K562 (cell line): Measurements from ENCODE around the gene CCSER1. TPM values are rescaled to one million over a fixed set of nuclear protein-coding genes. Genes with fewer than 3 reads are reported as not detected.

Experiments used
- ATAC-seq: fragments of 200-7000 bp; cut with Tn5 transposase; 3 replicates; pipeline ENCODE4 v1.9.1; 2020; ENCODE audit warnings: moderate library complexity
- BruUV-seq: library from RNA; stranded (reverse); fragments of 400-500 nt; replicated peaks from 2 replicates; lab custom pipeline; 2021; lab: Mats Ljungman, UMichigan
- CTCF ChIA-PET: fragments of 300-600 bp; formaldehyde crosslinking; extraction: SDS; loops from one replicate; lab custom pipeline; 2021; ENCODE audit warnings: low intra/inter-chr PET ratio; lab: Yijun Ruan, JAX
- POLR2A ChIA-PET: fragments of 300-600, 350-650 bp; sonication (Branson Sonifier 250); formaldehyde crosslinking; extraction: SDS; loops from one replicate; lab custom pipeline; 2021; ENCODE audit warnings: antibody characterized with exemption, inconsistent platforms; lab: Yijun Ruan, JAX
- DNase-seq, 4 experiments: peaks; one replicate each; pipeline versions ENCODE4 v3.0.0 to v3.0.0-alpha.2; 2011 to 2018; ENCODE audit warnings: low spot score in 3 of 4, mixed read lengths in 3 of 4; ENCODE audit errors: extremely low read depth in 1 of 4
- FAIRE-seq: peaks from 2 replicates; lab custom pipeline; 2011; peaks lifted over from hg19 to GRCh38; lab: Jason Lieb, UNC
- H2AFZ ChIP-seq: 2 replicates; pipeline ENCODE4 v1.6.0; 2011; ENCODE audit warnings: low read depth, low read length, control low read depth, inconsistent platforms
- H3K27ac ChIP-seq: fragments of 200-600 bp; 3 replicates; pipeline ENCODE4 v1.8.0; 2011; ENCODE audit warnings: low read depth, mild to moderate bottlenecking, control low read depth, inconsistent platforms, low read length, moderate library complexity, mixed read lengths; ENCODE audit errors: extremely low read depth
- H3K27me3 ChIP-seq, 2 experiments: fragments of 300-600 bp in 1 of 2; 2 replicates in 1 of 2; 3 replicates in 1 of 2; pipeline versions ENCODE4 v1.6.0 to v1.8.0; 2011; ENCODE audit warnings: inconsistent platforms in 2 of 2, low read length in 2 of 2, mild to moderate bottlenecking in 1 of 2, mixed read lengths in 1 of 2, moderate library complexity in 1 of 2; ENCODE audit not compliant: control insufficient read depth in 2 of 2, insufficient read depth in 2 of 2
- H3K36me3 ChIP-seq: fragments of 300-600 bp; 3 replicates; pipeline ENCODE4 v1.8.0; 2011; ENCODE audit warnings: mild to moderate bottlenecking, low read length, inconsistent platforms; ENCODE audit not compliant: control insufficient read depth, insufficient read depth
- H3K4me1 ChIP-seq, 2 experiments: fragments of 200-600 bp in 1 of 2; replicated peaks in 1 of 2; 2 replicates in 1 of 2; 3 replicates in 1 of 2; pipeline versions ENCODE4 v1.5.1 to v1.8.0; 2011; ENCODE audit warnings: inconsistent platforms in 2 of 2, low read length in 2 of 2, mild to moderate bottlenecking in 1 of 2, mixed read lengths in 1 of 2, moderate library complexity in 1 of 2; ENCODE audit not compliant: control insufficient read depth in 2 of 2, insufficient read depth in 2 of 2
- H3K4me2 ChIP-seq: 2 replicates; pipeline ENCODE4 v1.6.1; 2011; ENCODE audit warnings: low read length, control low read depth, inconsistent platforms, mixed read lengths; ENCODE audit not compliant: insufficient read depth
- H3K4me3 ChIP-seq: fragments of 200-600 bp; sonication (generic), shearing (Covaris generic); 2 replicates; pipeline ENCODE4 v1.5.1; 2016; ENCODE audit warnings: control low read depth, inconsistent platforms
- H3K79me2 ChIP-seq: fragments of 200-600 bp; 3 replicates; pipeline ENCODE4 v1.8.0; 2011; ENCODE audit warnings: low read length, inconsistent platforms; ENCODE audit not compliant: control insufficient read depth, insufficient read depth
- H3K9ac ChIP-seq, 2 experiments: 2 replicates each; pipeline versions ENCODE4 v1.6.0 to v1.6.1; 2011; ENCODE audit warnings: low read depth in 2 of 2, low read length in 2 of 2, control low read depth in 1 of 2, inconsistent platforms in 1 of 2, mild to moderate bottlenecking in 1 of 2, mixed read lengths in 1 of 2; ENCODE audit not compliant: insufficient read depth in 1 of 2
- H3K9me1 ChIP-seq: one replicate; pipeline ENCODE4 v1.6.0; 2011; ENCODE audit warnings: inconsistent platforms, mild to moderate bottlenecking, low read length, moderate library complexity; ENCODE audit not compliant: control insufficient read depth, insufficient read depth
- H3K9me3 ChIP-seq: replicated peaks from 2 replicates; pipeline ENCODE4 v1.5.1; 2011; ENCODE audit warnings: low read depth, low read length, inconsistent platforms; ENCODE audit not compliant: control insufficient read depth, insufficient read depth
- H4K20me1 ChIP-seq: replicated peaks from 2 replicates; pipeline ENCODE4 v1.6.1; 2011; ENCODE audit warnings: low read length, inconsistent platforms, mixed read lengths; ENCODE audit not compliant: control insufficient read depth, insufficient read depth
- CREB1 ChIP-seq, 2 experiments: sonication (generic) in 1 of 2; formaldehyde crosslinking in 1 of 2; IDR thresholded peaks; 2 replicates each; pipeline versions ENCODE4 v1.6.1 to v1.8.0; 2012 to 2022; ENCODE audit warnings: inconsistent platforms in 1 of 2, mild to moderate bottlenecking in 1 of 2, missing genetic modification reagents in 1 of 2, moderate library complexity in 1 of 2
- DIDO1 ChIP-seq: fragments of 450-650 bp; IDR thresholded peaks from 2 replicates; pipeline ENCODE4 v1.6.1; 2016; ENCODE audit warnings: low read depth, missing biosample characterization, missing genetic modification characterization
- DPF2 ChIP-seq: fragments of 450-650 bp; IDR thresholded peaks from 2 replicates; pipeline ENCODE4 v1.6.1; 2016
- EHMT2 ChIP-seq: fragments of 450-650 bp; IDR thresholded peaks from 2 replicates; pipeline ENCODE4 v1.6.1; 2018; ENCODE audit warnings: antibody characterized with exemption
- FOXA1 ChIP-seq: fragments of 450-650 bp; IDR thresholded peaks from 2 replicates; pipeline ENCODE4 v1.6.1; 2016; ENCODE audit warnings: mild to moderate bottlenecking, borderline replicate concordance
- MAFF ChIP-seq: IDR thresholded peaks from 2 replicates; pipeline ENCODE4 v1.6.1; 2012; ENCODE audit warnings: low read length, improper control_type of control experiment
- XRCC3 ChIP-seq: fragments of 450-650 bp; IDR thresholded peaks from 2 replicates; pipeline ENCODE4 v1.6.1; 2017; ENCODE audit warnings: mild to moderate bottlenecking, moderate library complexity
- ZNF197 ChIP-seq: fragments of 200-800 bp; sonication (Bioruptor generic); IDR thresholded peaks from 2 replicates; pipeline ENCODE4 v1.6.1; 2016; ENCODE audit warnings: low read depth, missing genetic modification characterization, missing compliant biosample characterization
- ZNF766 ChIP-seq: fragments of 200-800 bp; sonication (Bioruptor generic); conservative IDR thresholded peaks from 2 replicates; pipeline ENCODE4 v1.6.1; 2016; ENCODE audit warnings: missing genetic modification characterization, missing compliant biosample characterization
- WGBS: fragments of 100-300 bp; shearing (Covaris generic); methylation state at CpG from one replicate; pipeline ENCODE4 v1.1.6; 2016; ENCODE audit warnings: low coverage, mixed read lengths; ENCODE audit not compliant: insufficient coverage; ENCODE audit errors: missing lambda C conversion rate; 5-methylcytosine and 5-hydroxymethylcytosine counted together
- in situ Hi-C: fragments of 300-500 bp; cut with MboI; formaldehyde crosslinking; loops from 4 replicates; pipeline ENCODE4 v1.15.0; 2018; ENCODE audit warnings: inconsistent platforms, mixed read lengths
- intact Hi-C: fragments of 100-400 bp; cut with micrococcal nuclease; formaldehyde crosslinking; loops from 2 replicates; pipeline ENCODE4 v1.14.2; 2022
- polyA plus RNA-seq, 8 experiments: library from polyadenylated mRNA; depleted of rRNA in 4 of 8; stranded (reverse) in 5 of 8; unstranded in 3 of 8; fragments of >200 nt; fragmentation: Nextera tagmentation in 2 of 8; fragmentation: Illumina TruSeq in 1 of 8; extraction: Ambion mirVana in 2 of 8; extraction: Trizol in 1 of 8; gene quantifications; 2 replicates each; pipeline versions ENCODE4 v1.2.1 to v1.2.3, GENCODE V29; 2011 to 2014; ENCODE audit warnings: inconsistent platforms in 1 of 8, missing spikeins in 1 of 8
- total RNA-seq, 7 experiments: library from RNA; depleted of rRNA in 6 of 7; stranded (reverse); fragments of >200 nt in 6 of 7; fragmentation: Illumina TruSeq in 2 of 7; extraction: Trizol in 2 of 7; gene quantifications; 2 replicates each; pipeline versions ENCODE4 v1.2.1 to v1.2.3, GENCODE V29; 2011 to 2021; ENCODE audit warnings: low replicate concordance in 1 of 7
- TF ChIP-seq, protein P1 (sequence below): sonication (generic); formaldehyde crosslinking; IDR thresholded peaks from 2 replicates; pipeline ENCODE4 v1.8.1; 2023; ENCODE audit warnings: mild to moderate bottlenecking, missing genetic modification reagents
- TF ChIP-seq, protein P2 (sequence below): fragments of 250-450 bp; sonication (Bioruptor Pico); IDR thresholded peaks from 2 replicates; pipeline ENCODE4 v1.5.1; 2021; ENCODE audit warnings: mild to moderate bottlenecking
- TF ChIP-seq, protein P3 (sequence below): sonication (generic); formaldehyde crosslinking; IDR thresholded peaks from 2 replicates; pipeline ENCODE4 v1.8.0; 2022; ENCODE audit warnings: mild to moderate bottlenecking, missing genetic modification reagents
- TF ChIP-seq, protein P4 (sequence below): fragments of 450-650 bp; IDR thresholded peaks from 2 replicates; pipeline ENCODE4 v1.6.1; 2016

CCSER1 gene
- total and polyA plus RNA-seq, 9 of the 15 experiments (the other 6 are each of a cell fraction or from before 2014, with no cell fraction given), result not detected

DNA sequence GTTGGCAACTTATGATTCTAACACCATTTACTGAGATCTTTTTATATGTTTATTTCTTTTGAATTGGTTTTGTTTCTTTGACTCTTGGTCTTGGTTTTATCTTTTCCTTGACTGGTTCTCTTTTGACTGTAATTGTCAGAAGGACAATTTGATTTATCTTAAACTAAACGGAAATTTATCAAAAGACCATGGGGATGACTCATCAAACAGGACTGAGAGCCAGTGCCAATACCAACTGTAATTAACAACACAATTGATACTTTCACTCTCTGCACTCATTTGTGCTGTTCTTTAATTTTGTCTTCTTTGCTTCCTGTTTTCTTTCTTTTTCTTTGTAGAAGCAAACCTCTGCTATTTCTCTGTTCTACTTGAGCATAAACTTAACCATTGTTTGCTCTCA lies 776.8 kb downstream of the CCSER1 start (continued):
- TF ChIP-seq, protein P1, sequence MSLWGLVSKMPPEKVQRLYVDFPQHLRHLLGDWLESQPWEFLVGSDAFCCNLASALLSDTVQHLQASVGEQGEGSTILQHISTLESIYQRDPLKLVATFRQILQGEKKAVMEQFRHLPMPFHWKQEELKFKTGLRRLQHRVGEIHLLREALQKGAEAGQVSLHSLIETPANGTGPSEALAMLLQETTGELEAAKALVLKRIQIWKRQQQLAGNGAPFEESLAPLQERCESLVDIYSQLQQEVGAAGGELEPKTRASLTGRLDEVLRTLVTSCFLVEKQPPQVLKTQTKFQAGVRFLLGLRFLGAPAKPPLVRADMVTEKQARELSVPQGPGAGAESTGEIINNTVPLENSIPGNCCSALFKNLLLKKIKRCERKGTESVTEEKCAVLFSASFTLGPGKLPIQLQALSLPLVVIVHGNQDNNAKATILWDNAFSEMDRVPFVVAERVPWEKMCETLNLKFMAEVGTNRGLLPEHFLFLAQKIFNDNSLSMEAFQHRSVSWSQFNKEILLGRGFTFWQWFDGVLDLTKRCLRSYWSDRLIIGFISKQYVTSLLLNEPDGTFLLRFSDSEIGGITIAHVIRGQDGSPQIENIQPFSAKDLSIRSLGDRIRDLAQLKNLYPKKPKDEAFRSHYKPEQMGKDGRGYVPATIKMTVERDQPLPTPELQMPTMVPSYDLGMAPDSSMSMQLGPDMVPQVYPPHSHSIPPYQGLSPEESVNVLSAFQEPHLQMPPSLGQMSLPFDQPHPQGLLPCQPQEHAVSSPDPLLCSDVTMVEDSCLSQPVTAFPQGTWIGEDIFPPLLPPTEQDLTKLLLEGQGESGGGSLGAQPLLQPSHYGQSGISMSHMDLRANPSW, result no peak
- TF ChIP-seq DPF2 (no peak), FOXA1 (no peak), ZNF766 (CRISPR knock-in tag) (no peak), DIDO1 (tag) (no peak)
- TF ChIP-seq, protein P2, sequence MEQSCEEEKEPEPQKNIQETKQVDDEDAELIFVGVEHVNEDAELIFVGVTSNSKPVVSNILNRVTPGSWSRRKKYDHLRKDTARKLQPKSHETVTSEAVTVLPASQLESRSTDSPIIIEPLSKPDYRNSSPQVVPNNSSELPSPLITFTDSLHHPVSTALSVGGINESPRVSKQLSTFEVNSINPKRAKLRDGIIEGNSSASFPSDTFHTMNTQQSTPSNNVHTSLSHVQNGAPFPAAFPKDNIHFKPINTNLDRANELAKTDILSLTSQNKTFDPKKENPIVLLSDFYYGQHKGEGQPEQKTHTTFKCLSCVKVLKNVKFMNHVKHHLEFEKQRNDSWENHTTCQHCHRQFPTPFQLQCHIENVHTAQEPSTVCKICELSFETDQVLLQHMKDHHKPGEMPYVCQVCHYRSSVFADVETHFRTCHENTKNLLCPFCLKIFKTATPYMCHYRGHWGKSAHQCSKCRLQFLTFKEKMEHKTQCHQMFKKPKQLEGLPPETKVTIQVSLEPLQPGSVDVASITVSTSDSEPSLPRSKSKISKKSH (CRISPR knock-in tag), result no peak

DNA sequence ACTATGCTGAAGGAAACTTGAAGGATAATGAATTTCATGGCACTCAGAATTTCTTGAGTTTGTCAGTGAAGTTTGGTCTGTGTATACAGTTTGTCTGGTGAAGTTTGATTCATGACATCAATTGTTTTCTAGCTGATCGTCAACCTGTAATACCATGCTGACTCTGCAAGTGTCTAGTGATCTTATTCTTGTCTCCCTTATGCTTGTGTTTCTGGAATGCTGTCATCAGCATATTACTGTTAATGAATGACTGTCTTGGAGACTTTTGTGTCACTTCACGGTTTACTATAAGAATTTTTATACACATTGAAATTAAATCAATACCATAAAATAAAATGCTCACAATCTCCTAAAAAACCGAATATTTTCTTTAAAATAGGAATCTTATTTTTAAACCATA lies 779.0 kb downstream of the CCSER1 start:
- Histone ChIP-seq H3K4me3 (no peak overlapping the region), H3K9me1 (no peaks in the 10 kb centered on the region), H3K36me3 (no peaks in the 10 kb centered on the region), H3K9me3 (no peaks in the 10 kb centered on the region), H4K20me1 (no peaks in the 10 kb centered on the region), H3K79me2 (no peaks in the 10 kb centered on the region), H3K4me1 (no peaks in the 10 kb centered on the region), H3K27me3 (no peaks in the 10 kb centered on the region), H3K9ac (no peak overlapping the region), H3K4me2 (no peak overlapping the region), H3K27ac (no peak overlapping the region), H2AFZ (no peak overlapping the region)
- intact Hi-C loops (no loop called here), in situ Hi-C loops (no loop called here)
- POLR2A ChIA-PET, result no interaction called here
- CTCF ChIA-PET, result interaction anchor here (0.6 kb wide), 1 partner anchor 36 kb away, joined by 3 read pairs; no protein-coding TSS in a partner anchor
- WGBS, result 0% methylated on average over 3 of the region's 3 CpGs
- no peak for FAIRE-seq
- no peak for ATAC-seq
- no peak for DNase-seq
- no TSS peak for BruUV-seq
- TF ChIP-seq ZNF197 (no peak), MAFF (no peak), CREB1 (IDR thresholded peaks at IDR 0.05) (no peak), CREB1 (CRISPR knock-in tag; IDR thresholded peaks at IDR 0.05) (no peak), XRCC3 (no peak), EHMT2 (no peak)
- TF ChIP-seq, protein P3, sequence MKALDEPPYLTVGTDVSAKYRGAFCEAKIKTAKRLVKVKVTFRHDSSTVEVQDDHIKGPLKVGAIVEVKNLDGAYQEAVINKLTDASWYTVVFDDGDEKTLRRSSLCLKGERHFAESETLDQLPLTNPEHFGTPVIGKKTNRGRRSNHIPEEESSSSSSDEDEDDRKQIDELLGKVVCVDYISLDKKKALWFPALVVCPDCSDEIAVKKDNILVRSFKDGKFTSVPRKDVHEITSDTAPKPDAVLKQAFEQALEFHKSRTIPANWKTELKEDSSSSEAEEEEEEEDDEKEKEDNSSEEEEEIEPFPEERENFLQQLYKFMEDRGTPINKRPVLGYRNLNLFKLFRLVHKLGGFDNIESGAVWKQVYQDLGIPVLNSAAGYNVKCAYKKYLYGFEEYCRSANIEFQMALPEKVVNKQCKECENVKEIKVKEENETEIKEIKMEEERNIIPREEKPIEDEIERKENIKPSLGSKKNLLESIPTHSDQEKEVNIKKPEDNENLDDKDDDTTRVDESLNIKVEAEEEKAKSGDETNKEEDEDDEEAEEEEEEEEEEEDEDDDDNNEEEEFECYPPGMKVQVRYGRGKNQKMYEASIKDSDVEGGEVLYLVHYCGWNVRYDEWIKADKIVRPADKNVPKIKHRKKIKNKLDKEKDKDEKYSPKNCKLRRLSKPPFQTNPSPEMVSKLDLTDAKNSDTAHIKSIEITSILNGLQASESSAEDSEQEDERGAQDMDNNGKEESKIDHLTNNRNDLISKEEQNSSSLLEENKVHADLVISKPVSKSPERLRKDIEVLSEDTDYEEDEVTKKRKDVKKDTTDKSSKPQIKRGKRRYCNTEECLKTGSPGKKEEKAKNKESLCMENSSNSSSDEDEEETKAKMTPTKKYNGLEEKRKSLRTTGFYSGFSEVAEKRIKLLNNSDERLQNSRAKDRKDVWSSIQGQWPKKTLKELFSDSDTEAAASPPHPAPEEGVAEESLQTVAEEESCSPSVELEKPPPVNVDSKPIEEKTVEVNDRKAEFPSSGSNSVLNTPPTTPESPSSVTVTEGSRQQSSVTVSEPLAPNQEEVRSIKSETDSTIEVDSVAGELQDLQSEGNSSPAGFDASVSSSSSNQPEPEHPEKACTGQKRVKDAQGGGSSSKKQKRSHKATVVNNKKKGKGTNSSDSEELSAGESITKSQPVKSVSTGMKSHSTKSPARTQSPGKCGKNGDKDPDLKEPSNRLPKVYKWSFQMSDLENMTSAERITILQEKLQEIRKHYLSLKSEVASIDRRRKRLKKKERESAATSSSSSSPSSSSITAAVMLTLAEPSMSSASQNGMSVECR (CRISPR knock-in tag), result no peak
- TF ChIP-seq, protein P4, sequence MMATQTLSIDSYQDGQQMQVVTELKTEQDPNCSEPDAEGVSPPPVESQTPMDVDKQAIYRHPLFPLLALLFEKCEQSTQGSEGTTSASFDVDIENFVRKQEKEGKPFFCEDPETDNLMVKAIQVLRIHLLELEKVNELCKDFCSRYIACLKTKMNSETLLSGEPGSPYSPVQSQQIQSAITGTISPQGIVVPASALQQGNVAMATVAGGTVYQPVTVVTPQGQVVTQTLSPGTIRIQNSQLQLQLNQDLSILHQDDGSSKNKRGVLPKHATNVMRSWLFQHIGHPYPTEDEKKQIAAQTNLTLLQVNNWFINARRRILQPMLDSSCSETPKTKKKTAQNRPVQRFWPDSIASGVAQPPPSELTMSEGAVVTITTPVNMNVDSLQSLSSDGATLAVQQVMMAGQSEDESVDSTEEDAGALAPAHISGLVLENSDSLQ, result no peak
